Adrenal gland (tissue), 12 donors: ENCODE data around the gene TENT4A. TPM values are rescaled to one million over a fixed set of nuclear protein-coding genes. Genes with fewer than 3 reads are reported as not detected.

Experiments
- DNase-seq, 7 donors: peaks; one replicate each; pipeline ENCODE4 v3.0.0-alpha.2; 2019 to 2020
- H3K27ac ChIP-seq, 5 donors: fragments of 200-600 bp; sonication (generic) in 4 of 5; 1 replicate in 3 of 5; 2 replicates in 2 of 5; pipeline versions ENCODE4 v1.5.1 to v1.8.0; 2016 to 2020; ENCODE audit warnings: mild to moderate bottlenecking in 1 of 5
- H3K27me3 ChIP-seq: fragments of 200-600 bp; 2 replicates; pipeline ENCODE4 v1.8.0; 2021
- H3K36me3 ChIP-seq, 2 donors: fragments of 200-600 bp; replicated peaks in 1 of 2; 1 replicate in 1 of 2; 2 replicates in 1 of 2; pipeline versions ENCODE4 v1.5.1 to v1.8.0; 2018 to 2022
- H3K4me1 ChIP-seq, 2 donors: fragments of 200-600 bp; replicated peaks in 1 of 2; 1 replicate in 1 of 2; 2 replicates in 1 of 2; pipeline versions ENCODE4 v1.5.1 to v1.8.0; 2018 to 2021
- H3K4me3 ChIP-seq, 4 donors: fragments of 200-600 bp; sonication (generic) in 3 of 4; one replicate each; pipeline ENCODE4 v1.5.1; 2016 to 2018
- H3K9me3 ChIP-seq, 3 donors: fragments of 200-600 bp; sonication (generic) in 1 of 3; replicated peaks in 1 of 3; 1 replicate in 2 of 3; 2 replicates in 1 of 3; pipeline versions ENCODE4 v1.5.1 to v1.8.0; 2016 to 2021
- CTCF ChIP-seq, 6 experiments: fragments of 450-650 bp in 4 of 6; fragments of 200-600 bp in 2 of 6; sonication (generic) in 1 of 6; IDR thresholded peaks; 1 replicate in 5 of 6; 2 replicates in 1 of 6; pipeline versions ENCODE4 v1.5.1 to v1.8.0; 2016 to 2021; ENCODE audit warnings: antibody characterized with exemption in 6 of 6, mild to moderate bottlenecking in 2 of 6, moderate library complexity in 1 of 6
- POLR2A ChIP-seq, 2 donors: fragments of 450-650 bp; IDR thresholded peaks; one replicate each; pipeline ENCODE4 v1.6.1; 2017; ENCODE audit warnings: antibody characterized with exemption in 2 of 2, mild to moderate bottlenecking in 2 of 2, moderate library complexity in 1 of 2
- WGBS, 4 donors: extraction: QIAGEN DNeasy Blood & Tissue Kit in 2 of 4; methylation state at CpG; one replicate each; pipeline versions ENCODE4 v1.1.5 to v1.1.7; 2013 to 2017; 5-methylcytosine and 5-hydroxymethylcytosine counted together
- intact Hi-C, 2 donors: fragments of 100-400 bp; cut with DNase I; formaldehyde crosslinking; loops; one replicate each; pipeline versions ENCODE4 v1.14.1 to v1.15.0; 2022 to 2023
- polyA plus RNA-seq, 3 donors: library from polyadenylated mRNA; stranded (reverse); fragments of 200-250 nt in 2 of 3; fragments of 350-450 nt in 1 of 3; fragmentation: Illumina TruSeq in 1 of 3; extraction: RNeasy Lipid Tissue Mini Kit (QIAGEN cat#74804) in 1 of 3; gene quantifications; one replicate each; pipeline ENCODE4 v1.2.3, GENCODE V29; 2013 to 2014
- total RNA-seq, 9 donors: library from RNA; depleted of rRNA in 4 of 9; stranded (reverse); fragments of >200 nt in 4 of 9; fragments of 120-200 nt in 1 of 9; fragmentation: NEBNext Ultra II Directional in 1 of 9; extraction: Animal tissue kit (Norgen Biotek cat#: 25700) in 1 of 9; gene quantifications; one replicate each; pipeline versions ENCODE4 v1.1.0 to v1.2.4, GENCODE V29; 2013 to 2023
- donor health status: healthy with polysubstance abuse.
- donor health status: Bipolar disorder and iron deficiency.
- donor health status: DM: yes; HTN: yes; CAD: no.
- donor health status: DM: no; HTN: no; CAD: no.
- donor health status: DM: no; HTN: no; CAD: no.
- donor health status: DM: yes; HTN: yes; CAD: no.

The TENT4A gene
- total and polyA plus RNA-seq, 12 donors, result 9.1 to 24.4 (median 14.4) TPM

GRCh38 chr5:6790346-6790865, 77.2 kb downstream of the TENT4A start:
- Histone ChIP-seq H3K27me3 (no peaks in the 10 kb centered on the region), H3K36me3 (no peaks in the 10 kb centered on the region), H3K4me1 (peaks cover 0 to 6% of the 10 kb centered on the region in 2 donors), H3K27ac (no peak overlapping the region), H3K9me3 (no peaks in the 10 kb centered on the region), H3K4me3 (no peak overlapping the region)
- 77 to 89% (median 81%) methylated on average over 8 of the region's 8 CpGs for WGBS, 4 donors
- intact Hi-C loops, result no loop called here
- TF ChIP-seq POLR2A (IDR thresholded peaks at IDR 0.05) (no peak), CTCF (IDR thresholded peaks at IDR 0.05) (no peak)
- no peak for DNase-seq

DNA sequence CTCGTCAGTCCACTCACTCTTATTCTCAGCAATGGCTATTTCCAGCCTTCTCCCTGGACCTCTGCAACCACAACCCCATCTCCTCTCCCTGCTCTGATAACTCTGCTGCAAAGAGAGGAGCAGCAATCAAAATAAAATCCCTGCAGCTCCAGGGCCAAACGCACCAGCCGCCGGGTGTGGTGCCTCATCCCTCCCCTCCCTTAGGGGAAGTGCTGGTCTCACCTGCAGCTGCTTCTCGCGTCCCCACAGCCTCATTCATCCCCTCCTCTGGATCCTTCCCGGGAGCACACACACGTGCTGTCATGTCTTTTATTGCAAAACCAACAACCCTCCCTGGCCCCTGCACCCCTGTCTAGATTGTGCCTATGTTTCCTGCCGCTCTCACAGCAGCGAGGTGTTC, 77.8 kb downstream of the TENT4A start:
- peak in 1 of 7 donors; percentile 35 for DNase-seq
- peaks cover 0 to 6% of the 10 kb centered on the region in 2 donors for H3K4me1 ChIP-seq
- intact Hi-C loops, result no loop called here
- no peak overlapping the region for H3K27ac ChIP-seq
- 50 to 66% (median 57%) methylated on average over 10 of the region's 10 CpGs for WGBS, 4 donors
- H3K27me3 ChIP-seq, result no peaks in the 10 kb centered on the region
- H3K9me3 ChIP-seq, result no peaks in the 10 kb centered on the region
- H3K4me3 ChIP-seq, result no peak overlapping the region
- no peaks in the 10 kb centered on the region for H3K36me3 ChIP-seq
- TF ChIP-seq CTCF (IDR thresholded peaks at IDR 0.05) (no peak), POLR2A (IDR thresholded peaks at IDR 0.05) (no peak)

DNA sequence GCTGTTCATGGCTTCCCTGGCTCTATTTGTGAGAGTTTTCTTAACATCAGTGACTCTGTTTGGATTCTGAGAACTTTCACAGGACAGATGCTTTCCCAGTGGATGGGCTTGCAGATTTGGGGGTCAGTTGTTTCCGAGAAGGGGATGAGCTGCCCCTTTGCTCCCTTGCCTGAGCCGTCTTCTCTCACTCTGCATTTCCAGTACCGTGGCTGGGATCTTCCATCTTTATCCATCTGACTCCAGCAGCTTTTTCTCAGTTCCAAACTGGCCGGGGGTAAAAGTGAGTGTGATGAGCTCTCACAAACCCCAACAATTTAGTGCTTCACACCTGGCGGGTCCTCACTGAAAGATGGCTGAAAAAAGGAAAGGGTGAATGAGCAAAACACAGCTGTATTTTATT, 79.1 kb downstream of the TENT4A start:
- intact Hi-C loops, result no loop called here
- TF ChIP-seq POLR2A (IDR thresholded peaks at IDR 0.05) (no peak), CTCF (IDR thresholded peaks at IDR 0.05) (no peak)
- no peaks in the 10 kb centered on the region for H3K4me1 ChIP-seq
- no peaks in the 10 kb centered on the region for H3K27me3 ChIP-seq
- H3K4me3 ChIP-seq, result no peak overlapping the region
- H3K36me3 ChIP-seq, result no peaks in the 10 kb centered on the region
- H3K9me3 ChIP-seq, result no peaks in the 10 kb centered on the region
- DNase-seq, result no peak
- no peak overlapping the region for H3K27ac ChIP-seq
- 72 to 84% (median 80%) methylated on average over 5 of the region's 5 CpGs for WGBS, 4 donors

DNA sequence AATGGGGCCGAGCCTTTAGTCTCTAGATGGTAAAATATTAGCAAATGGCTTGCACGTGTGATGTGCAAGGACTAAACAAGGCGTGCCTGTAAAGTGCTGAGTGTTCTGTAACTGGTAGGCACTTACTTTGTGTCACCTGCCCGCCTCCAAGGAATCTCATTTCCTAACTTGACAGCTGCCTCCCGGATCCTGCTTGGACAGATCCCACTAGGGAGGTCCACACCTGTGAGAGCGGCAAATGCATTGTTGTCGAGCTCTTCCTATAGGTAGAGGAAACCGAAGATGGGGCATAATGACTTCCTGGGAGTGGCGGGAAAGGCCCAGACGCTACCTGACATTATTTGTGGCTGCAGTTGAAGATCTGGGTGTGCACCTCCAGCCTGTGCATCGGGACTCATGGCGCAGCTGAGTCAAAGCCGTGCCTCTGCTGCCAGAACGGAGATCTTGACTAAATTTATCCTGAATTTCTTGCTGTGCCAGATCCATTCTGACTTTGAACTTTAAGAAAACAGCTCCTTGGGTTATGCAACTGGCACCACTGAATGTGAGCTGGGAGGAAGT, 79.8 kb downstream of the TENT4A start:
- peak in 1 of 7 donors; percentile 23 for DNase-seq
- 70 to 76% (median 72%) methylated on average over 13 to 14 of the region's 14 CpGs for WGBS, 4 donors
- intact Hi-C loops, result no loop called here

More for the DNA sequence above, 79.8 kb downstream of the TENT4A start:
- Histone ChIP-seq H3K27ac (no peak overlapping the region), H3K27me3 (no peaks in the 10 kb centered on the region), H3K4me3 (no peak overlapping the region), H3K36me3 (no peaks in the 10 kb centered on the region), H3K9me3 (no peaks in the 10 kb centered on the region), H3K4me1 (no peaks in the 10 kb centered on the region)
- TF ChIP-seq CTCF (IDR thresholded peaks at IDR 0.05) (no peak), POLR2A (IDR thresholded peaks at IDR 0.05) (no peak)
